K562 (cell line): ENCODE results near the gene PPP2R1B. TPM values are rescaled to one million over a fixed set of nuclear protein-coding genes. Genes with fewer than 3 reads are reported as not detected.
A peak's percentile ranks its signal among the peaks of the same experiment; 100 is the strongest.

Experiments
- BMI1 ChIP-seq: fragments of 150-350 bp; IDR thresholded peaks from 2 replicates; pipeline ENCODE4 v1.6.1; 2014; ENCODE audit warnings: low read length
- DMBX1 ChIP-seq: fragments of 250-450 bp; sonication (Bioruptor Pico); IDR thresholded peaks from 2 replicates; pipeline ENCODE4 v1.8.0; 2022; ENCODE audit warnings: inconsistent platforms, mild to moderate bottlenecking, moderate library complexity, borderline replicate concordance
- ESRRB ChIP-seq: fragments of 250-450 bp; sonication (Bioruptor Pico); IDR thresholded peaks from 2 replicates; pipeline ENCODE4 v1.5.0; 2020; ENCODE audit warnings: mild to moderate bottlenecking, moderate library complexity, borderline replicate concordance
- ETV6 ChIP-seq, 3 experiments: fragments of 150-350 bp in 1 of 3; sonication (generic) in 1 of 3; formaldehyde crosslinking in 1 of 3; IDR thresholded peaks; 2 replicates each; pipeline versions ENCODE4 v1.6.1 to v1.8.0; 2014 to 2022; ENCODE audit warnings: borderline replicate concordance in 2 of 3, low read depth in 2 of 3, antibody characterized with exemption in 1 of 3, low read length in 1 of 3, mild to moderate bottlenecking in 1 of 3, missing genetic modification reagents in 1 of 3
- EWSR1 ChIP-seq: fragments of 450-650 bp; IDR thresholded peaks from 2 replicates; pipeline ENCODE4 v1.6.1; 2018; ENCODE audit warnings: borderline replicate concordance, mild to moderate bottlenecking, low read depth, moderate library complexity; ENCODE audit not compliant: partially characterized antibody
- FOXK1 ChIP-seq: sonication (generic); formaldehyde crosslinking; IDR thresholded peaks from 2 replicates; pipeline ENCODE4 v1.8.0; 2022; ENCODE audit warnings: missing genetic modification reagents, mild to moderate bottlenecking, borderline replicate concordance
- HLTF ChIP-seq: fragments of 450-650 bp; IDR thresholded peaks from 2 replicates; pipeline ENCODE4 v1.6.1; 2016
- KAT7 ChIP-seq: sonication (generic); formaldehyde crosslinking; IDR thresholded peaks from 2 replicates; pipeline ENCODE4 v1.8.0; 2022; ENCODE audit warnings: missing genetic modification reagents, mild to moderate bottlenecking, borderline replicate concordance
- MBD2 ChIP-seq: sonication (generic); IDR thresholded peaks from 2 replicates; pipeline ENCODE4 v1.6.1; 2016; ENCODE audit warnings: low read depth, borderline replicate concordance
- OTX1 ChIP-seq: fragments of 450-650 bp; formaldehyde crosslinking; IDR thresholded peaks from 2 replicates; pipeline ENCODE4 v1.4.0; 2022; ENCODE audit warnings: mild to moderate bottlenecking
- SAP30 ChIP-seq: fragments of 200-600 bp; sonication (generic); IDR thresholded peaks from 2 replicates; pipeline ENCODE4 v1.6.1; 2012; ENCODE audit warnings: borderline replicate concordance, low read depth, mild to moderate bottlenecking, moderate library complexity, low read length, control low read depth, inconsistent platforms; ENCODE audit not compliant: insufficient read depth, poor library complexity, severe bottlenecking
- SIN3A ChIP-seq, 2 experiments: fragments of 150-350 bp in 1 of 2; IDR thresholded peaks; 2 replicates each; pipeline ENCODE4 v1.6.1; 2011 to 2016; ENCODE audit warnings: borderline replicate concordance in 2 of 2, low read depth in 2 of 2, low read length in 2 of 2, mild to moderate bottlenecking in 2 of 2, moderate library complexity in 2 of 2; ENCODE audit not compliant: control insufficient read depth in 1 of 2
- SRSF9 ChIP-seq: fragments of 200-400 bp; formaldehyde crosslinking; IDR thresholded peaks from 2 replicates; pipeline ENCODE4 v1.6.1; 2017; ENCODE audit warnings: low read depth, low read length, borderline replicate concordance
- ZNF134 ChIP-seq: fragments of 250-450 bp; sonication (Bioruptor Pico); conservative IDR thresholded peaks from 2 replicates; pipeline ENCODE4 v1.4.0; 2020
- ZNF174 ChIP-seq: fragments of 250-450 bp; sonication (Bioruptor Pico); IDR thresholded peaks from 2 replicates; pipeline ENCODE4 v1.4.0; 2020; ENCODE audit warnings: mild to moderate bottlenecking
- ZNF445 ChIP-seq: fragments of 250-450 bp; sonication (Bioruptor Pico); IDR thresholded peaks from 2 replicates; pipeline ENCODE4 v1.4.0; 2020; ENCODE audit warnings: low read depth, mild to moderate bottlenecking, moderate library complexity
- ZNF778 ChIP-seq: fragments of 450-650 bp; formaldehyde crosslinking; IDR thresholded peaks from 2 replicates; pipeline ENCODE4 v1.4.0; 2020; ENCODE audit warnings: mild to moderate bottlenecking, moderate library complexity
- ZNF780A ChIP-seq: fragments of 250-450 bp; sonication (Bioruptor Pico); IDR thresholded peaks from 2 replicates; pipeline ENCODE4 v1.5.0; 2021; ENCODE audit warnings: mild to moderate bottlenecking
- polyA plus RNA-seq, 8 experiments: library from polyadenylated mRNA; depleted of rRNA in 4 of 8; stranded (reverse) in 5 of 8; unstranded in 3 of 8; fragments of >200 nt; fragmentation: Nextera tagmentation in 2 of 8; fragmentation: Illumina TruSeq in 1 of 8; extraction: Ambion mirVana in 2 of 8; extraction: Trizol in 1 of 8; gene quantifications; 2 replicates each; pipeline versions ENCODE4 v1.2.1 to v1.2.3, GENCODE V29; 2011 to 2014; ENCODE audit warnings: inconsistent platforms in 1 of 8, missing spikeins in 1 of 8
- total RNA-seq, 7 experiments: library from RNA; depleted of rRNA in 6 of 7; stranded (reverse); fragments of >200 nt in 6 of 7; fragmentation: Illumina TruSeq in 2 of 7; extraction: Trizol in 2 of 7; gene quantifications; 2 replicates each; pipeline versions ENCODE4 v1.2.1 to v1.2.3, GENCODE V29; 2011 to 2021; ENCODE audit warnings: low replicate concordance in 1 of 7
- TF ChIP-seq, protein P1 (sequence below): sonication (generic); formaldehyde crosslinking; IDR thresholded peaks from 2 replicates; pipeline ENCODE4 v1.8.0; 2022; ENCODE audit warnings: mild to moderate bottlenecking, missing genetic modification reagents
- TF ChIP-seq, protein P2 (sequence below): sonication (generic); formaldehyde crosslinking; IDR thresholded peaks from 2 replicates; pipeline ENCODE4 v1.4.0; 2020; ENCODE audit warnings: mild to moderate bottlenecking, missing genetic modification reagents

Gene PPP2R1B
- total and polyA plus RNA-seq, 9 of the 15 experiments (the other 6 are each of a cell fraction or from before 2014, with no cell fraction given): 24.6 to 68.5 (median 39.8) TPM

DNA sequence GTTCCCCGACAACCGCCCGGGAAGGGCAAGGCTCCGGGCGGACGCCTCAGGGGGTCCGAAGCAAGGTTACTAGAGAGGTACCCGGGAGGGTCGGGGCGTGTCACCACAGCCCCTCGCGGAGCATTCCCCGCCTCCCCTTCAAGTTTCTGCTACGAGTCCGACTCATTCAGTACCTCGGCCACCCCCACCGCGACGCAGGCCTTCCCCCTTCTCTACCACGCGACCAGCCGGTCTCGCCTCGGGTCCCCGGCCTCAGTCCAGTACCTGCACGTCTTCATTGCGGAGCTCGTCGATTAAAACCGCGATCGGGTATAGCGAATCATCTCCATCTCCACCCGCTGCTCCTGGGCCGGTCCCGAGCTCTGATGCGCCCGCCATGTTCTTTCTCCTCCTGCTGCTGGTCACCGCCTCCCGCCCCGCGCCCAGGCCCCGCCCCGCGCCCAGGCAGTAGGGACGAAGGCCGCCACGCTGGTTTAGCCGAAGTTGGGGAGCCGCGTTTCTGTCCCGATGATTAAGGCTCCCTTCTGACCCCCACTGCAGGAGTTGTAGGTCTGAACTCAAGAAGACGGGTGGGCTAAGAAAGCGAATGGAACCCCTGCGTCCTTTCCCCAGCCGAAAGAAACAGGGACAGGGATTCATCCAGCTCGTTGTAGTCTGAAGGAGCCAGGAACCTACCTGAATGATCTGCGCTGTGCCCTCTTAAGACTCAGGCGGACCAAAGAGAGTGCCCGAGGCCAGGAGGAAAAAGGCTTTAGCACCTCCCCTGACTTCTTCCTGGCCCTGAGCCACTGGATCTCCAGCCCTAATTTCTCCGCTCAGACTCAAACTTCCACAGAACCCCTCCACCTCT is at the start of gene PPP2R1B (continued):
- TF ChIP-seq, protein P1, sequence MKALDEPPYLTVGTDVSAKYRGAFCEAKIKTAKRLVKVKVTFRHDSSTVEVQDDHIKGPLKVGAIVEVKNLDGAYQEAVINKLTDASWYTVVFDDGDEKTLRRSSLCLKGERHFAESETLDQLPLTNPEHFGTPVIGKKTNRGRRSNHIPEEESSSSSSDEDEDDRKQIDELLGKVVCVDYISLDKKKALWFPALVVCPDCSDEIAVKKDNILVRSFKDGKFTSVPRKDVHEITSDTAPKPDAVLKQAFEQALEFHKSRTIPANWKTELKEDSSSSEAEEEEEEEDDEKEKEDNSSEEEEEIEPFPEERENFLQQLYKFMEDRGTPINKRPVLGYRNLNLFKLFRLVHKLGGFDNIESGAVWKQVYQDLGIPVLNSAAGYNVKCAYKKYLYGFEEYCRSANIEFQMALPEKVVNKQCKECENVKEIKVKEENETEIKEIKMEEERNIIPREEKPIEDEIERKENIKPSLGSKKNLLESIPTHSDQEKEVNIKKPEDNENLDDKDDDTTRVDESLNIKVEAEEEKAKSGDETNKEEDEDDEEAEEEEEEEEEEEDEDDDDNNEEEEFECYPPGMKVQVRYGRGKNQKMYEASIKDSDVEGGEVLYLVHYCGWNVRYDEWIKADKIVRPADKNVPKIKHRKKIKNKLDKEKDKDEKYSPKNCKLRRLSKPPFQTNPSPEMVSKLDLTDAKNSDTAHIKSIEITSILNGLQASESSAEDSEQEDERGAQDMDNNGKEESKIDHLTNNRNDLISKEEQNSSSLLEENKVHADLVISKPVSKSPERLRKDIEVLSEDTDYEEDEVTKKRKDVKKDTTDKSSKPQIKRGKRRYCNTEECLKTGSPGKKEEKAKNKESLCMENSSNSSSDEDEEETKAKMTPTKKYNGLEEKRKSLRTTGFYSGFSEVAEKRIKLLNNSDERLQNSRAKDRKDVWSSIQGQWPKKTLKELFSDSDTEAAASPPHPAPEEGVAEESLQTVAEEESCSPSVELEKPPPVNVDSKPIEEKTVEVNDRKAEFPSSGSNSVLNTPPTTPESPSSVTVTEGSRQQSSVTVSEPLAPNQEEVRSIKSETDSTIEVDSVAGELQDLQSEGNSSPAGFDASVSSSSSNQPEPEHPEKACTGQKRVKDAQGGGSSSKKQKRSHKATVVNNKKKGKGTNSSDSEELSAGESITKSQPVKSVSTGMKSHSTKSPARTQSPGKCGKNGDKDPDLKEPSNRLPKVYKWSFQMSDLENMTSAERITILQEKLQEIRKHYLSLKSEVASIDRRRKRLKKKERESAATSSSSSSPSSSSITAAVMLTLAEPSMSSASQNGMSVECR: peak; percentile 63
- TF ChIP-seq ETV6 (IDR thresholded peaks at IDR 0.05; ENCODE audit: borderline replicate concordance in 1 of 2, low read depth in 2 of 2, low read length in 1 of 2) (no peak), ETV6 (CRISPR knock-in tag; IDR thresholded peaks at IDR 0.05; ENCODE audit: borderline replicate concordance) (no peak), OTX1 (CRISPR knock-in tag) (no peak), EWSR1 (no peak), BMI1 (no peak), MBD2 (peak; percentile 54; the same call in 1 of the 2 replicates), SIN3A (IDR thresholded peaks at IDR 0.05; ENCODE audit: borderline replicate concordance in 2 of 2, control insufficient read depth in 1 of 2, low read depth in 2 of 2, low read length in 2 of 2) (peak; percentile 57 to 58; a peak in 2 of 4 replicates), SRSF9 (no peak), SAP30 (peak; percentile 48), ESRRB (CRISPR knock-in tag) (no peak), ZNF134 (CRISPR knock-in tag) (no peak), FOXK1 (0 out of 2 replicates have a peak, but pooled peaks have one; percentile 21), HLTF (no peak), ZNF445 (CRISPR knock-in tag) (no peak), ZNF778 (CRISPR knock-in tag) (no peak), ZNF780A (no peak), DMBX1 (no peak), KAT7 (CRISPR knock-in tag) (no peak), ZNF174 (CRISPR knock-in tag) (no peak)
- TF ChIP-seq, protein P2, sequence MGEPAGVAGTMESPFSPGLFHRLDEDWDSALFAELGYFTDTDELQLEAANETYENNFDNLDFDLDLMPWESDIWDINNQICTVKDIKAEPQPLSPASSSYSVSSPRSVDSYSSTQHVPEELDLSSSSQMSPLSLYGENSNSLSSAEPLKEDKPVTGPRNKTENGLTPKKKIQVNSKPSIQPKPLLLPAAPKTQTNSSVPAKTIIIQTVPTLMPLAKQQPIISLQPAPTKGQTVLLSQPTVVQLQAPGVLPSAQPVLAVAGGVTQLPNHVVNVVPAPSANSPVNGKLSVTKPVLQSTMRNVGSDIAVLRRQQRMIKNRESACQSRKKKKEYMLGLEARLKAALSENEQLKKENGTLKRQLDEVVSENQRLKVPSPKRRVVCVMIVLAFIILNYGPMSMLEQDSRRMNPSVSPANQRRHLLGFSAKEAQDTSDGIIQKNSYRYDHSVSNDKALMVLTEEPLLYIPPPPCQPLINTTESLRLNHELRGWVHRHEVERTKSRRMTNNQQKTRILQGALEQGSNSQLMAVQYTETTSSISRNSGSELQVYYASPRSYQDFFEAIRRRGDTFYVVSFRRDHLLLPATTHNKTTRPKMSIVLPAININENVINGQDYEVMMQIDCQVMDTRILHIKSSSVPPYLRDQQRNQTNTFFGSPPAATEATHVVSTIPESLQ: peak; percentile 23; the same call in 1 of the 2 replicates
